ENCODE data around the gene ESYT1.
A peak's percentile ranks its signal among the peaks of the same experiment; 100 is the strongest.
"Not testable (repeated sequence)": the region's sequence is repeated elsewhere in the genome, so short reads cannot be mapped to it uniquely, and the experiment has no call there.

Gene ESYT1

DNA sequence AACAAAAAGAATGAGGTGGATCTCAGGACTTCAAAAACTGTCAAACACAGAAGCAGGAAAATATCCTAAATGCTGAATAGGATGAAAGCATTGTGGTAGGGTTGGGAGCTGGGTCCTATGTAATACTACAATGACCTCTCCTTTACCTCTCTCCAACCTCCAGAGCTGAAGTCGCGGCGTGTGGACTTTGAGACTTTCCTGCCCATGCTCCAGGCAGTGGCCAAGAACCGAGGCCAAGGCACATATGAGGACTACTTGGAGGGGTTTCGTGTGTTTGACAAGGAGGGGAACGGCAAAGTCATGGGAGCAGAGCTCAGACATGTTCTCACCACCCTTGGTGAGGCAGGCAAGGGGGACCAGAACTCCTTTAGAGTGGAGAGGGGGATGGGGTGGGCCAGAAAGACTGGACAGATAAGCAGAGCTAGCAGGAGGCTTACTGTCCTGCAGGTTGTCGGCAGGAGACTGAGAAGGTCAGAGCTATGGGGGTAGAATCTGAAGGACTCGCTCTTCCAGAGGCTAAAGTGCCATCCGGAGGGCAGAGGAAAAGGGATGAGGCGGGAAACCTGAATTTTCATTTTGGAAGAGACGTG, 27.3 kb downstream of the ESYT1 start:
- no peak for DNase-seq (ENCODE audit: low read depth in 1 of 2, low spot score in 1 of 2)

- DNase-seq (ENCODE audit: low read depth in 1 of 2, low spot score in 1 of 2) = not testable (repeated sequence)
Observed at GRCh38 chr12:56156464-56157200, 28.6 kb downstream of the ESYT1 start.

DNA sequence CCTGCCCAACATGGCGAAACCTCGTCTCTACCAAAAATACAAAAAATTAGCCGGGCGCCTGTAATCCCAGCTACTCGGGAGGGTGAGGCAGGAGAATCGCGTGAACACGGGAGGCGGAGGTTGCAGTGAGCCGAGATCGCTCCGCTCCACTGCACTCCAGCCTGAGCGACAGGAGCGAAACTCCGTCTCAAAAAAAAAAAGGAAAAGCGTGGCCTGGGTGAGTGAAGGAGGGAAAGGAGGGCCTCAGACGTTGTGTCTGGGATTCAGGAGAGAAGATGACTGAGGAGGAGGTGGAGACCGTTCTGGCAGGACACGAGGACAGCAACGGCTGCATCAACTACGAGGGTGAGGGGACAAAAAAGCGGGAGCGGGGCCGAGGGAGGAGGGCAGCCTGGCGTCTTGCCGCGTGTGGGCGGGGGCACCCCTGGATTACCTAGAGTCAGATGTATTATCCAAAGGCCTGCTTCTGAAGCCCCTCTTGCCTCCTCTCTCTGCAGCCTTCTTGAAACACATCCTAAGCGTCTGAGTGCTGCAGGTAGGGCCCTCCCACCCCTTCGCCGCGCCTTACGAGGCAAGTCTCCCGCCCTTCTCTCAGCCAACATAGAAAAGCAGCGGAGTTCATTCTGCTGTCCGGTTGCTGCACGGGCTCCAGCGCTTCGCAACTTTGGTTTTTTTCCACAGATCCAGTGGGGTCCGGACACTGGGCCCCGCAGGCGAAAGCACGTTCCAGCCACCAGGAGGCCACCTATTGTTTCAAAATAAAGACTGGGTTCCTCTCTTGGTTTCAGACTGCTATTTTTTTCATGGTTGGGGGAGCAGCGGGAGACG, 29.3 kb downstream of the ESYT1 start:
- peak; percentile 17 to 51 for DNase-seq (ENCODE audit: low read depth in 1 of 2, low spot score in 1 of 2)

DNA sequence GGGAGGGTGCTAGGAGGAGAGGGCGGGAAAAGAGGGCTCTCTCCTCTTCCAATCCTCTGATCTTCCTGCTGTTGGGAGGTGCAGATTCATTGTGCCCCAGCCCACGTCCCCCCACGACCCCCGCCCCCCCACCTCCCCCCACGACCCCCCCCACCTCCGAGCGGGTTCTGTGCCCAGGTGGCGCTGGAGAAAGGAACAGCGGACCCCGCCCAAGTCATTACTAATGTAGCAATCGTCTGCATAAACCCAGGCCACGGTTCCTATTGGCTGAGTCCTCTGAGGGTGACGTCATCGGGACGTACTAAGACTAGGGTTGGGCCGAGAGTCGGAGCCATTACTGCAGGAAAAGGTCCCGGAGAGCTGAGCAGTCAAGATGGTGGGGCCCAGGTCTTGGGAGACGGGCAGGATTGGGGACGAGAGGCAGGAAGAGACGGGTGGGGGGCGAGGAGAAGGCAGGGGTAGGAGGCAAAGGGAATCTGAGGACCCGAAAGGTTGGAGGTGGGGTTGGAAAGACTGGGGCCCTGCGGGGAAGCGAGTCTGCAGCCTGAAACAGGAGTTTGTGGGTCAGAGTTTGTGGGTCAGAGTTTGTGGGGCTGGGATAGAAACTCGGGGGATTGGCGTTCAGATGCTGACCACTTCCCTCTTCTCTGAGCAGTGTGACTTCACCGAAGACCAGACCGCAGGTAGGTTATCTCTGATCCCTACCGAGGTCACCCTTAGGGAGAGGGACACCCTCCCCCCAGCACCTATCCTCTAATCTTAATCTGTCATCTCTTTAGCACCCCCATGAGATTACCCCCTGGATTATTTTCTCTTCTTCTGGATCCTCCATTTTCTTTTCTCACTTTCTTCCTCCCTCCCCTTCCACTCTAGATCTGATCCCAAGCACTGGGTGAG, 30.2 kb downstream of the ESYT1 start, which contains the start of gene MYL6:
Gene MYL6, plus strand, starts transcription at position 331 of the 897 bp plus-strand sequence. Its CDS starts 43 bp downstream, at position 374.
- peak; percentile 70 to 96 for DNase-seq (ENCODE audit: low read depth in 1 of 2, low spot score in 1 of 2)

- DNase-seq (ENCODE audit: low read depth in 1 of 2, low spot score in 1 of 2) = peak in 1 of 2 donors; percentile 26
Observed at GRCh38 chr12:56158926-56159461, 30.9 kb downstream of the ESYT1 start.

DNA sequence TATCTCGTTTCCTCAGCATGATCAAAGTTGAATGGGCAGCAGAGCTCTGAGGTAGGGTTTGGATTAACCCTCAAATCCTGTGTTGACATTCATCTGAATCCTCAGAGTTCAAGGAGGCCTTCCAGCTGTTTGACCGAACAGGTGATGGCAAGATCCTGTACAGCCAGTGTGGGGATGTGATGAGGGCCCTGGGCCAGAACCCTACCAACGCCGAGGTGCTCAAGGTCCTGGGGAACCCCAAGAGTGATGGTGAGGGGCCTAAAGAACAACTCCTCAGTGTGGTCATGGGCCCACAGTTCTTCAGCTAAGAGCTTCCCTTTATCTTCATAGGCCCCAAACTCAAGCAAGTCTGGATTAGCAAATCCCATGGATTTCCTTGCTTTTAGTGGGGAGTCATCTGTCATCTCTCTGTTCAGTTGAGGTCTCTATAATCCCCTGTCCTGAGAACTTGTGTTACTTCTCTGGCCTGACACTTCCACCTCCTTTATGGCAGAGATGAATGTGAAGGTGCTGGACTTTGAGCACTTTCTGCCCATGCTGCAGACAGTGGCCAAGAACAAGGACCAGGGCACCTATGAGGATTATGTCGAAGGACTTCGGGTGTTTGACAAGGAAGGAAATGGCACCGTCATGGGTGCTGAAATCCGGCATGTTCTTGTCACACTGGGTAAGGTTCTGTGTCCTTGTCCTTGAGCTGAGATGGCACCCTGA, 31.6 kb downstream of the ESYT1 start:
- DNase-seq (ENCODE audit: low read depth in 1 of 2, low spot score in 1 of 2) = no peak

- peak in 1 of 2 donors; percentile 35 for DNase-seq (ENCODE audit: low read depth in 1 of 2, low spot score in 1 of 2)
Observed at GRCh38 chr12:56160193-56160763, 32.2 kb downstream of the ESYT1 start.

GRCh38 chr12:56160894-56161689, 33.0 kb downstream of the ESYT1 start:
- DNase-seq (ENCODE audit: low read depth in 1 of 2, low spot score in 1 of 2) = no peak

DNA sequence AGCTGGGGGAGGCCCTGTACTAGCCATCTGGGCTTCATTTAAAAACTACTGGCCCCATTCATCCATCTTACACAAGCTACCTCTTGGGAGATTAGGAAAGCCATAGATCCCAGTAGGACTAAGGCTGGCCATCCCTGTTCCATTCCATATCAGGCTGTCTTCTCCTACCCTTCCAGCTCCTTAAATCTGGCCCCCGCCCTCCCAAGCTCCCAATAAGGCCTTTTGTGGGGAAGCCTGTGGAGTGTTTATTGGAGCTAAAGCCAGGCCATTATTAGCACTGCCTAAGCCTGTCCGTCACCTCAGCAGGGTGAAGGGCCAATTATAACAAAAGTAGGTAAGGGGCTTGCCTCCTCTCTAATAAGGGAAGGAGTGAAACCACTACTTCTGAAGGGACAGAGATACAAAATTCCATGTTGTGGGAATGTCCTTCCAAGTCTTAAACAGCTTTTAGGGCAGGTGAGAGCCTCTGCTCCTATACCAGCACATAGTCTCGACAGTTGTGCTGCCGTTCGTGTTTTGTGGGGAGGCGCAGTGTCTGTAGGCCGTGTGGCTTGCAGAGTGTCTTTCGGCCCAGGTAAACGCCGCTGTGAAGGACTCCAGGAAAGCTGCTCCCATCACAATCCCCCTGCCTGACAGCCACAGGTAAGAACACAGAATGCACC, 33.8 kb downstream of the ESYT1 start:
- DNase-seq (ENCODE audit: low read depth in 1 of 2, low spot score in 1 of 2) = no peak

DNA sequence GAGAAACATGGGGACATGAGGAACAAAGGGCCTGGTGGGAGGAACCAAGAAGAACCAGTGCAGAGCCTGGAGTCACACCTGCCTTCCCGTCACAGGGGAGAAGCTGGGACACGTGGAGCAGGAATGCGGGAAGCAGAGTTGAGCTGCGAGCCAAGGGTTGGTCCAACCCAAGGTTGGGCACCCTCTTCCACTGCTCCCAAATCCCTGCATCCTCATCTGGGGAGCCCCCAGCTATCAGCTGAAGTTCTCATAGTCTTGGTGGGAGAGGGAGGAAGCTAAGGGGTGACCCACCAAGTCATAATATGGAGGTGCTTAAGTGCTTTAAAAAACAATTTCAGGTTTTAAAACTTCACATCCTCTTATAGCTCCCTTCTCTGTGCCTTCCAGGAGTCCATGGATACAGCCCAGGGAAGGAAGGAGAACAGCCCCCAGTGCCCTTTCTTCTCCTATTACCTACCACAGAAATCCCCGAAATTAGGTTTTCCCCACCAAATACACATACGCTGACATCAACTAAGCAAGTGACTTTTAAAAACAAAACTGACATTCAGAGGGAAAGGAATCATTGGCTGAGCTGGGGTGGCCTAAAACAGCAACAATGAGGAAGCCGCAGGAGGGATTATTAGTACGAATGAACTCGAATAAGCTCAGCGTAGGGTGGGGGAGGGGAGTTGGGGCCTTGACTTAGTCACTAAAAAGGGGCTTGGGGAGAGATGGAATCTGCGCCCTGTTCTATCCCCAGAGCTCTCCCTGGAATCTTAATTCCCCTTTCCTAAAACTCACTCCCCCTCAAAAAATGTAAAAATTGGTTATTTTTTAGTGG, 34.6 kb downstream of the ESYT1 start:
- DNase-seq (ENCODE audit: low read depth in 1 of 2, low spot score in 1 of 2) = no peak

DNA sequence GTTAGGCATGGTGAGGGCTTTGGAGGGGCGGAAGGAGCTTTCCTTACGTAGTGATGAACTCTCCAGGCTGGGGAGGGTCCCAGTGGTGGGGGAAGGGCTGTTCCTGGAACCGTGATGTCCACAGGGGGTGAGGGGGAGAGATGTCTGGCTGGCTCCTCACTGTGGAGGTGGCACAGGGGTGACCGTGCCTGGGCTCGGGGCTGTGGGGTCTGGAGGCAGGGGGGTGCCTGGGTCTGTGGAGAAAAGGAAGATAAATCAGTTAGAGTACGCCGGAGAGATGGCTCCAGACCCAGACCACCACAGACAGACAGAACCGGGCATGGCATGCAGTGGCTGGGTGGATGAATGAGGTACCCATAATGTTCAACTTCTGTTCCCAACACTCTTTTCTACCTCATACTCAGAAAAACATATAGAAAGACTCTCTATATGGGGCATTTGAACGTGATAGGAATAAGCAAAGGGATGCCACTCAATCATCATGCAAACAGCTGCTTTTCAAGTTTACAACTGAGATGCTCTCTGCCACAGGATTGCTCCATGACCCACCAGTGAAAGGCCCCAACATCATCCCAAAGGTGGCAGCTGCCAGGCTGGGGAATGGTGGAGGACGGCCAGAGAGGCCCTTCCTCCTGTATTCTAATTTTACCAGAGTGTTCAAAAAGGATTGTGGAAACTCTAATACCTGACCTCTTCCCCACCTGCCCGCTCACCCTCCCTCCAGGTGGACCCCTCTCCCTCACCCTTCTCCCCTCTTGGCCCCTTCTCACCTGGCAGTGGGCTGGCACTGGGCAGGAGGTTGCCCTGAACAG, 35.7 kb downstream of the ESYT1 start:
- DNase-seq (ENCODE audit: low read depth in 1 of 2, low spot score in 1 of 2) = no peak

DNA sequence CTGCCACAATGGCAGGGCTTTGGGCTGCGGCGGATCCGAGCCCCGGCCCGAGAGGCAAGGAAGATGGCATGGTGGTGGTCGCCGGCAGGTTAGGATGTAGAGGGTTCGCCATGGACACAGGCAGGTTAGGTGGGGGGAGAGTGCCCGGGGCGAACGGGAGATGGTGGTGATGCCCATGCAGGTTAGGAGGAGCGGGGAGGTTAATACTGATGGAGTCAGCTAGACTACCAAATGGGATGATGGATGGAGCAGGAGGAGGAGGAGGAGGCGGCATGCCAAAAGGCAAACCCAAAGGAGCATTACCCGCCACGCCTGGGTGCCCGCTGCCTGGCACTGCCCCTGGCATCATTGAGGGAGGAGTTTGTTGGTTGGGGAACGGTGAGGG, 36.3 kb downstream of the ESYT1 start:
- no peak for DNase-seq (ENCODE audit: low read depth in 1 of 2, low spot score in 1 of 2)

GRCh38 chr12:56165369-56165768, 37.3 kb downstream of the ESYT1 start:
- DNase-seq (ENCODE audit: low read depth in 1 of 2, low spot score in 1 of 2) = no peak

GRCh38 chr12:56169229-56169759, 41.2 kb downstream of the ESYT1 start:
- DNase-seq (ENCODE audit: low read depth in 1 of 2, low spot score in 1 of 2) = no peak

DNA sequence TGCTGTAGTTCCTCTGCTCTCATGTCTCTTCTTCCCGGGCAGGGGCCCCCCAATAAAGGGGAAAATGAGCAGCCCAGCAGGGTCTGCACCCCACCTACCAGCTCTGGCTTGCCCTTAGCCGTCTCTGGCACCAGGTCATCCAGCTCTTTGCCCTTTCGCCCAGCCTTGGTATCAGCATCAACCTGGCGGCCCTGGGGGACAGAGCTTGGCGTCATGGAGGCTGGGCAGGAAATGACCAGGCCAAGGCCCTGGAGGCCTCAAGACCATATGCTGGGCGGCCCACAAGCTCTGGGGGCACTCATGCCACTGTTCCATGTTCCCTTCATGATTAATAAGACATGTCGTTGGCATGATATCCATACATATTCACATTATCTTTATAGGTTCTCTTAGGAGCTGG, 44.8 kb downstream of the ESYT1 start:
- DNase-seq (ENCODE audit: low read depth in 1 of 2, low spot score in 1 of 2) = no peak

- DNase-seq (ENCODE audit: low read depth in 1 of 2, low spot score in 1 of 2) = no peak
Observed at GRCh38 chr12:56178347-56178746, 50.3 kb downstream of the ESYT1 start.

Measured in activated CD4-positive, alpha-beta T cell treated with anti-CD3 and anti-CD28 coated beads, Interleukin-2, amount 50 U/mL, for 24 hours (primary cell).